ENCODE results near the gene TYK2.

The TYK2 gene

GRCh38 chr19:10309423-10309822, 70.9 kb downstream of the TYK2 start, which contains the start of gene ZGLP1:
ZGLP1 (minus strand) TSS chr19:10309815.
- H3K27ac Mint-ChIP-seq, result no peak within 1 kb of the TSS
- H3K36me3 Mint-ChIP-seq (ENCODE audit: low read depth), result no peaks in the 10 kb centered on the region
- H3K4me3 Mint-ChIP-seq, result no peak within 1 kb of the TSS
- H3K4me1 Mint-ChIP-seq (ENCODE audit: low read depth), result no peaks in the 10 kb centered on the region
- H3K9me3 Mint-ChIP-seq, result no peaks in the 10 kb centered on the region
- no peaks in the 10 kb centered on the region for H3K27me3 Mint-ChIP-seq (ENCODE audit: low read depth)
- DNase-seq (ENCODE audit: low spot score), result no peak

GRCh38 chr19:10306327-10306726, 74.0 kb downstream of the TYK2 start:
- no peak overlapping the region for H3K27ac Mint-ChIP-seq
- H3K27me3 Mint-ChIP-seq (ENCODE audit: low read depth), result peaks cover 3% of the 10 kb centered on the region
- no peaks in the 10 kb centered on the region for H3K9me3 Mint-ChIP-seq
- H3K4me3 Mint-ChIP-seq, result no peak overlapping the region
- no peak for DNase-seq (ENCODE audit: low spot score)
- H3K4me1 Mint-ChIP-seq (ENCODE audit: low read depth), result no peaks in the 10 kb centered on the region
- H3K36me3 Mint-ChIP-seq (ENCODE audit: low read depth), result no peaks in the 10 kb centered on the region

- Mint-ChIP-seq H3K27ac (no peak overlapping the region), H3K4me1 (ENCODE audit: low read depth) (no peaks in the 10 kb centered on the region), H3K36me3 (ENCODE audit: low read depth) (no peaks in the 10 kb centered on the region), H3K9me3 (no peaks in the 10 kb centered on the region), H3K27me3 (ENCODE audit: low read depth) (peaks cover 3% of the 10 kb centered on the region), H3K4me3 (no peak overlapping the region)
- no peak for DNase-seq (ENCODE audit: low spot score)
Measured at GRCh38 chr19:10305139-10305806, 75.1 kb downstream of the TYK2 start.

Measured in T-helper 2 cell treated with Interferon-gamma antibody and Interleukin-4, amounts not matched to agents 5 μg/mL and 100 μg/mL, for 36 hours (primary cell).